MM.1S (cell line): ENCODE data around the gene SLC24A1.

Source experiments
- DNase-seq: peaks from one replicate; pipeline ENCODE4 v3.0.0-alpha.2; 2015
- H2AFZ ChIP-seq: fragments of 300-600 bp; sonication (generic); 2 replicates; pipeline ENCODE4 v1.6.0; 2016; ENCODE audit warnings: antibody characterized with exemption, low read length
- H3F3A ChIP-seq: fragments of 300-600 bp; sonication (generic); 2 replicates; pipeline ENCODE4 v1.6.1; 2016; ENCODE audit warnings: mild to moderate bottlenecking, antibody characterized with exemption, low read length, moderate library complexity, mixed read lengths; ENCODE audit not compliant: insufficient read depth
- H3K27ac ChIP-seq: fragments of 300-600 bp; sonication (generic); 2 replicates; pipeline ENCODE4 v1.5.1; 2016; ENCODE audit warnings: mild to moderate bottlenecking, low read length
- H3K27me3 ChIP-seq: fragments of 300-600 bp; sonication (generic); replicated peaks from 2 replicates; pipeline ENCODE4 v1.6.0; 2016; ENCODE audit warnings: low read length; ENCODE audit not compliant: insufficient read depth
- H3K36me3 ChIP-seq: fragments of 300-600 bp; sonication (generic); replicated peaks from 2 replicates; pipeline ENCODE4 v1.6.1; 2016; ENCODE audit warnings: mild to moderate bottlenecking, low read length, mixed read lengths; ENCODE audit not compliant: insufficient read depth
- H3K4me1 ChIP-seq: fragments of 300-600 bp; sonication (generic); 2 replicates; pipeline ENCODE4 v1.6.1; 2016; ENCODE audit warnings: low read length, mixed read lengths
- H3K4me2 ChIP-seq: fragments of 300-600 bp; sonication (generic); 2 replicates; pipeline ENCODE4 v1.6.0; 2016; ENCODE audit warnings: low read depth, low read length
- H3K4me3 ChIP-seq: fragments of 300-600 bp; sonication (generic); 2 replicates; pipeline ENCODE4 v1.5.1; 2016; ENCODE audit warnings: low read length, mixed read lengths
- H3K79me2 ChIP-seq: fragments of 300-600 bp; sonication (generic); 2 replicates; pipeline ENCODE4 v1.6.1; 2016; ENCODE audit warnings: mixed run types, low read length, mixed read lengths
- H3K9ac ChIP-seq: fragments of 300-600 bp; sonication (generic); 2 replicates; pipeline ENCODE4 v1.6.1; 2016; ENCODE audit warnings: low read length, mixed read lengths
- H3K9me2 ChIP-seq: fragments of 300-600 bp; sonication (generic); replicated peaks from 2 replicates; pipeline ENCODE4 v1.6.1; 2016; ENCODE audit warnings: mild to moderate bottlenecking, low read length, mixed read lengths; ENCODE audit not compliant: insufficient read depth
- H3K9me3 ChIP-seq: fragments of 300-600 bp; sonication (generic); replicated peaks from 2 replicates; pipeline ENCODE4 v1.6.1; 2016; ENCODE audit warnings: mild to moderate bottlenecking, low read length, mixed read lengths; ENCODE audit not compliant: insufficient read depth
- H4K20me1 ChIP-seq: fragments of 300-600 bp; sonication (generic); 2 replicates; pipeline ENCODE4 v1.6.1; 2016; ENCODE audit warnings: mild to moderate bottlenecking, low read length, moderate library complexity, mixed read lengths; ENCODE audit not compliant: insufficient read depth
- EZH2 ChIP-seq: fragments of 300-600 bp; sonication (generic); optimal IDR thresholded peaks from 2 replicates; pipeline ENCODE3; 2017; ENCODE audit warnings: low read depth, mild to moderate bottlenecking, antibody characterized with exemption, low read length, mixed read lengths
- EZH2phosphoT487 ChIP-seq: fragments of 300-600 bp; sonication (generic); IDR thresholded peaks from 2 replicates; pipeline ENCODE4 v1.6.1; 2018; ENCODE audit warnings: antibody characterized with exemption, low read length
- TF ChIP-seq, protein P1 (sequence below): fragments of 300-600 bp; sonication (generic); IDR thresholded peaks from 2 replicates; pipeline ENCODE4 v1.5.1; 2016; ENCODE audit warnings: antibody characterized with exemption, low read length, mixed read lengths

SLC24A1 gene

DNA sequence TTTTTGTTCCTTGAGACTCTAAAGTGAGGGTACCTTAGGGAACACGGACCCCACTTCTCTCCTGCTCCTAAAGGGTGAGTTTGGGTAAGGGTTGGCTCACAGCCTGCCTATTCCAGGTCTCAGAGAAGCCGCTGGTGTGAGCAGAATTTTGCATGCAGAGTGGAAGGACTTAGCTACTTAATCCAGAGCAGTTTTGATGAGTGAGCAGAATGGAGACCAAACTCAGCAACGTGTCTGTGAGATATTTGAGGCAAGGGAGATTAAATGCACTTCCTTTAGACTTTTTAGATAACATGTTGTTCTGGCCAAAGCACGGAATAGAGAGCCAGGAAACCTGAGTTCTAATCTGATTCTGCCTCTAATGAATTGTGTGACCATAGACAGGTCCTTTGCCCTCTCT lies 5.1 kb downstream of the SLC24A1 start:
- Histone ChIP-seq H3K27ac (no peak overlapping the region), H3K9me3 (no peaks in the 10 kb centered on the region), H3K36me3 (no peaks in the 10 kb centered on the region), H3F3A (peaks cover 4% of the 10 kb centered on the region; the same call in 1 of the 2 replicates), H3K4me3 (no peak overlapping the region), H3K27me3 (no peaks in the 10 kb centered on the region), H3K9me2 (no peaks in the 10 kb centered on the region), H3K9ac (no peak overlapping the region), H3K4me1 (peaks cover 9% of the 10 kb centered on the region), H3K79me2 (no peaks in the 10 kb centered on the region), H2AFZ (no peak overlapping the region), H4K20me1 (no peaks in the 10 kb centered on the region), H3K4me2 (no peak overlapping the region)
- TF ChIP-seq EZH2, result no peak
- TF ChIP-seq, protein P1, sequence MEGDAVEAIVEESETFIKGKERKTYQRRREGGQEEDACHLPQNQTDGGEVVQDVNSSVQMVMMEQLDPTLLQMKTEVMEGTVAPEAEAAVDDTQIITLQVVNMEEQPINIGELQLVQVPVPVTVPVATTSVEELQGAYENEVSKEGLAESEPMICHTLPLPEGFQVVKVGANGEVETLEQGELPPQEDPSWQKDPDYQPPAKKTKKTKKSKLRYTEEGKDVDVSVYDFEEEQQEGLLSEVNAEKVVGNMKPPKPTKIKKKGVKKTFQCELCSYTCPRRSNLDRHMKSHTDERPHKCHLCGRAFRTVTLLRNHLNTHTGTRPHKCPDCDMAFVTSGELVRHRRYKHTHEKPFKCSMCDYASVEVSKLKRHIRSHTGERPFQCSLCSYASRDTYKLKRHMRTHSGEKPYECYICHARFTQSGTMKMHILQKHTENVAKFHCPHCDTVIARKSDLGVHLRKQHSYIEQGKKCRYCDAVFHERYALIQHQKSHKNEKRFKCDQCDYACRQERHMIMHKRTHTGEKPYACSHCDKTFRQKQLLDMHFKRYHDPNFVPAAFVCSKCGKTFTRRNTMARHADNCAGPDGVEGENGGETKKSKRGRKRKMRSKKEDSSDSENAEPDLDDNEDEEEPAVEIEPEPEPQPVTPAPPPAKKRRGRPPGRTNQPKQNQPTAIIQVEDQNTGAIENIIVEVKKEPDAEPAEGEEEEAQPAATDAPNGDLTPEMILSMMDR, result no peak
- TF ChIP-seq EZH2phosphoT487, result no peak
- no peak for DNase-seq

DNA sequence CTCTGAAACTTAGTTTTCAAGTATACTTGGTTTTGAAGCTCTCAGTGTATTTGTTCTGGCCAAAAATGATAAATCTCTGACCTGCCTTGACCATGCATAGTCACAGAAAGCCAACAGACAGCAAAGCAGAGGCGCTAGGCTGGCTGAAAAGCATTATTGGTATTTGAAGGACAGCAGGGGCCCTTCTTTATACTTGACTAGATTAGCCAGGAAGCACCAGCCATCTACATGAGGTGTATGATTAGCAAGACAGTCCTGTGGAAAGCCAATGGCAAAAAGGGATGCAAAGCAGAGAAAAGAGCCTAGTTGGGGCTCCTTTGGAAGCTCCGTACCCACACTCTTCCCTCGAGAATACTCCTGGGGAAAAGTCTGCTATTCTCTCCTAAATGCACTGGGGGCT lies 7.8 kb downstream of the SLC24A1 start:
- DNase-seq, result no peak
- no peaks in the 10 kb centered on the region for H3K79me2 ChIP-seq
- no peaks in the 10 kb centered on the region for H4K20me1 ChIP-seq
- peaks cover 4% of the 10 kb centered on the region; the same call in 1 of the 2 replicates for H3F3A ChIP-seq
- no peak overlapping the region for H3K9ac ChIP-seq
- H3K4me2 ChIP-seq, result no peak overlapping the region
- no peak overlapping the region for H2AFZ ChIP-seq
- H3K9me3 ChIP-seq, result no peaks in the 10 kb centered on the region
- no peak overlapping the region for H3K27ac ChIP-seq
- no peak overlapping the region for H3K4me3 ChIP-seq
- peaks cover 31% of the 10 kb centered on the region for H3K4me1 ChIP-seq
- peaks cover 7% of the 10 kb centered on the region; the same call in 1 of the 2 replicates for H3K27me3 ChIP-seq
- TF ChIP-seq, protein P1, result no peak
- no peak for TF ChIP-seq EZH2phosphoT487
- TF ChIP-seq EZH2, result no peak
- no peaks in the 10 kb centered on the region for H3K36me3 ChIP-seq
- H3K9me2 ChIP-seq, result no peaks in the 10 kb centered on the region

DNA sequence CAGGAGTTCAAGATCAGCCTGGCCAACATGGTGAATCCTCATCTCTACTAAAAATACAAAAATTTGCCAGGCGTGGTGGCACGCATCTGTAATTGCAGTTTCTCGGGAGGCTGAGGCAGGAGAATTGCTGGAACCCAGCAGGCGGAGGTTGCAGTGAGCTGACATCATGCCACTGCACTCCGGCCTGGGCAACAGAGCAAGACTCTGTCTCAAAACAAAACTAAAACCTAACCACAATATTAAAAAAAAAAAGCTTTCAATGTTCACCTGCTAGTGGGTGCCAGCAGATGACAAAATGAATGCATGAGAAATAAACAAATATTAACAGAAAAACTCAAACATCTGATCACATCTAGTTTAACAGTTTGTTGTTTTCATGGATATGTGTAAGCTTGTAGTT lies 9.0 kb downstream of the SLC24A1 start:
- no peak for TF ChIP-seq EZH2phosphoT487
- TF ChIP-seq, protein P1, result no peak
- TF ChIP-seq EZH2, result no peak
- H3K9me3 ChIP-seq, result no peaks in the 10 kb centered on the region
- peaks cover 4% of the 10 kb centered on the region; the same call in 1 of the 2 replicates for H3F3A ChIP-seq
- H3K27ac ChIP-seq, result no peak overlapping the region
- H3K4me1 ChIP-seq, result peaks cover 31% of the 10 kb centered on the region
- H3K9ac ChIP-seq, result no peak overlapping the region
- H3K4me3 ChIP-seq, result no peak overlapping the region
- no peak for DNase-seq
- H3K4me2 ChIP-seq, result no peak overlapping the region
- H3K36me3 ChIP-seq, result no peaks in the 10 kb centered on the region
- no peak overlapping the region for H2AFZ ChIP-seq
- H3K27me3 ChIP-seq, result peaks cover 7% of the 10 kb centered on the region; the same call in 1 of the 2 replicates
- H3K79me2 ChIP-seq, result no peaks in the 10 kb centered on the region
- H3K9me2 ChIP-seq, result no peaks in the 10 kb centered on the region
- no peaks in the 10 kb centered on the region for H4K20me1 ChIP-seq
